ENCODE data around the gene PTPRG.

The PTPRG gene

GRCh38 chr3:61805510-61806080 is 244.2 kb downstream of the PTPRG start:
- no peak overlapping the region for H2AFZ ChIP-seq (ENCODE audit: low read length)
- no peak overlapping the region for H3K4me3 ChIP-seq (ENCODE audit: low read length, poor library complexity, severe bottlenecking)
- no peaks in the 10 kb centered on the region for H3K27me3 ChIP-seq (ENCODE audit: insufficient read depth, low read length, poor library complexity, severe bottlenecking)
- no peak overlapping the region for H3K4me2 ChIP-seq (ENCODE audit: low read depth, low read length, poor library complexity, severe bottlenecking)
- no peaks in the 10 kb centered on the region for H4K20me1 ChIP-seq (ENCODE audit: insufficient read depth, low read length, poor library complexity, severe bottlenecking)
- TF ChIP-seq CTCF (conservative IDR thresholded peaks at IDR 0.05; ENCODE audit: low read length) (no peak), EZH2phosphoT487 (IDR thresholded peaks at IDR 0.05; ENCODE audit: borderline replicate concordance) (no peak)
- no peaks in the 10 kb centered on the region for H3F3A ChIP-seq (ENCODE audit: low read depth)
- H3K36me3 ChIP-seq (ENCODE audit: insufficient read depth, low read length) = no peaks in the 10 kb centered on the region
- H3K9me3 ChIP-seq (ENCODE audit: insufficient read depth, low read depth, low read length) = no peaks in the 10 kb centered on the region
- peaks cover 34% of the 10 kb centered on the region for H3K4me1 ChIP-seq (ENCODE audit: insufficient read depth, low read length, poor library complexity, severe bottlenecking)
- no peaks in the 10 kb centered on the region for H3K79me2 ChIP-seq (ENCODE audit: insufficient read depth, low read length)
- no peaks in the 10 kb centered on the region for H3K9me2 ChIP-seq (replicated peaks; ENCODE audit: low read depth, low read length)
- H3K9ac ChIP-seq (ENCODE audit: low read depth, low read length, poor library complexity, severe bottlenecking) = no peak overlapping the region

- Histone ChIP-seq H3K9ac (ENCODE audit: low read depth, low read length, poor library complexity, severe bottlenecking) (no peak overlapping the region), H4K20me1 (ENCODE audit: insufficient read depth, low read length, poor library complexity, severe bottlenecking) (no peaks in the 10 kb centered on the region), H3K4me2 (ENCODE audit: low read depth, low read length, poor library complexity, severe bottlenecking) (no peak overlapping the region), H3K36me3 (ENCODE audit: insufficient read depth, low read length) (no peaks in the 10 kb centered on the region), H3K4me1 (ENCODE audit: insufficient read depth, low read length, poor library complexity, severe bottlenecking) (peaks cover 34% of the 10 kb centered on the region), H3K4me3 (ENCODE audit: low read length, poor library complexity, severe bottlenecking) (no peak overlapping the region), H3K9me3 (ENCODE audit: insufficient read depth, low read depth, low read length) (no peaks in the 10 kb centered on the region), H3K79me2 (ENCODE audit: insufficient read depth, low read length) (no peaks in the 10 kb centered on the region), H2AFZ (ENCODE audit: low read length) (no peak overlapping the region), H3K9me2 (replicated peaks; ENCODE audit: low read depth, low read length) (no peaks in the 10 kb centered on the region), H3K27me3 (ENCODE audit: insufficient read depth, low read length, poor library complexity, severe bottlenecking) (no peaks in the 10 kb centered on the region), H3F3A (ENCODE audit: low read depth) (no peaks in the 10 kb centered on the region)
- TF ChIP-seq CTCF (conservative IDR thresholded peaks at IDR 0.05; ENCODE audit: low read length) (no peak), EZH2phosphoT487 (IDR thresholded peaks at IDR 0.05; ENCODE audit: borderline replicate concordance) (no peak)
Observed at GRCh38 chr3:61806810-61807209, 245.4 kb downstream of the PTPRG start.

GRCh38 chr3:61807865-61808276 is 246.5 kb downstream of the PTPRG start:
- Histone ChIP-seq H3K4me1 (ENCODE audit: insufficient read depth, low read length, poor library complexity, severe bottlenecking) (peaks cover 34% of the 10 kb centered on the region), H3K4me3 (ENCODE audit: low read length, poor library complexity, severe bottlenecking) (no peak overlapping the region), H3K79me2 (ENCODE audit: insufficient read depth, low read length) (no peaks in the 10 kb centered on the region), H3K27me3 (ENCODE audit: insufficient read depth, low read length, poor library complexity, severe bottlenecking) (no peaks in the 10 kb centered on the region), H3K36me3 (ENCODE audit: insufficient read depth, low read length) (no peaks in the 10 kb centered on the region), H3K9me3 (ENCODE audit: insufficient read depth, low read depth, low read length) (no peaks in the 10 kb centered on the region), H3K9me2 (replicated peaks; ENCODE audit: low read depth, low read length) (no peaks in the 10 kb centered on the region), H3F3A (ENCODE audit: low read depth) (no peaks in the 10 kb centered on the region), H3K4me2 (ENCODE audit: low read depth, low read length, poor library complexity, severe bottlenecking) (no peak overlapping the region), H2AFZ (ENCODE audit: low read length) (no peak overlapping the region), H3K9ac (ENCODE audit: low read depth, low read length, poor library complexity, severe bottlenecking) (no peak overlapping the region), H4K20me1 (ENCODE audit: insufficient read depth, low read length, poor library complexity, severe bottlenecking) (no peaks in the 10 kb centered on the region)
- no peak for TF ChIP-seq CTCF (conservative IDR thresholded peaks at IDR 0.05; ENCODE audit: low read length)
- no peak for TF ChIP-seq EZH2phosphoT487 (IDR thresholded peaks at IDR 0.05; ENCODE audit: borderline replicate concordance)

Data from Loucy (cell line).